H9 (cell line): ENCODE data around the gene TEX19. TPM values are rescaled to one million over a fixed set of nuclear protein-coding genes. Genes with fewer than 3 reads are reported as not detected.

ENCODE experiments used
- DNase-seq: peaks from one replicate; pipeline ENCODE4 v3.0.0-alpha.2; 2017
- H2AFZ ChIP-seq: one replicate; pipeline ENCODE4 v1.6.1; 2013; ENCODE audit warnings: mild to moderate bottlenecking, low read length, control low read depth, moderate library complexity
- H2AK5ac ChIP-seq: 2 replicates; pipeline ENCODE4 v1.6.1; 2013; ENCODE audit warnings: low read length, control low read depth, mixed read lengths; ENCODE audit not compliant: insufficient read length
- H2BK120ac ChIP-seq: one replicate; pipeline ENCODE4 v1.6.1; 2013; ENCODE audit warnings: low read depth, mild to moderate bottlenecking, low read length, control low read depth, inconsistent platforms; ENCODE audit not compliant: poor library complexity, severe bottlenecking
- H2BK12ac ChIP-seq: 2 replicates; pipeline ENCODE4 v1.6.1; 2013; ENCODE audit warnings: low read length, control low read depth, mixed read lengths, low read depth; ENCODE audit not compliant: insufficient read length
- H2BK15ac ChIP-seq: 2 replicates; pipeline ENCODE4 v1.6.1; 2013; ENCODE audit warnings: low read depth, low read length, control low read depth
- H2BK20ac ChIP-seq: one replicate; pipeline ENCODE4 v1.6.1; 2013; ENCODE audit warnings: low read depth, mild to moderate bottlenecking, low read length, control low read depth, inconsistent platforms; ENCODE audit not compliant: poor library complexity, severe bottlenecking
- H2BK5ac ChIP-seq: 2 replicates; pipeline ENCODE4 v1.6.1; 2013; ENCODE audit warnings: low read length, control low read depth, mixed read lengths; ENCODE audit not compliant: insufficient read length
- H3K14ac ChIP-seq: 2 replicates; pipeline ENCODE4 v1.6.1; 2013; ENCODE audit warnings: low read length, control low read depth; ENCODE audit not compliant: insufficient read depth
- H3K18ac ChIP-seq: 2 replicates; pipeline ENCODE4 v1.6.1; 2013; ENCODE audit warnings: low read depth, mild to moderate bottlenecking, mixed read lengths, low read length, control low read depth; ENCODE audit not compliant: insufficient read length
- H3K23ac ChIP-seq: 2 replicates; pipeline ENCODE4 v1.6.1; 2013; ENCODE audit warnings: low read length, control low read depth, mixed read lengths, low read depth; ENCODE audit not compliant: insufficient read length
- H3K23me2 ChIP-seq: 2 replicates; pipeline ENCODE4 v1.6.1; 2013; ENCODE audit warnings: low read depth, mild to moderate bottlenecking, mixed read lengths, low read length, control low read depth; ENCODE audit not compliant: insufficient read length, poor library complexity, severe bottlenecking
- H3K27ac ChIP-seq: 2 replicates; pipeline ENCODE4 v1.5.1; 2013; ENCODE audit warnings: low read length, control low read depth, mixed read lengths, low read depth; ENCODE audit not compliant: insufficient read length
- H3K27me3 ChIP-seq: 2 replicates; pipeline ENCODE4 v1.6.1; 2013; ENCODE audit warnings: low read length, control low read depth, inconsistent platforms; ENCODE audit not compliant: insufficient read depth
- H3K4ac ChIP-seq: 2 replicates; pipeline ENCODE4 v1.6.1; 2013; ENCODE audit warnings: low read depth, mild to moderate bottlenecking, control low read depth, inconsistent platforms, low read length, moderate library complexity
- H3K4me1 ChIP-seq: 2 replicates; pipeline ENCODE4 v1.6.1; 2013; ENCODE audit warnings: low read length, control low read depth, inconsistent platforms; ENCODE audit not compliant: insufficient read depth
- H3K4me2 ChIP-seq: 2 replicates; pipeline ENCODE4 v1.6.1; 2013; ENCODE audit warnings: low read length, control low read depth, mixed read lengths; ENCODE audit not compliant: insufficient read length, insufficient read depth
- H3K56ac ChIP-seq: 2 replicates; pipeline ENCODE4 v1.6.1; 2013; ENCODE audit warnings: low read depth, mild to moderate bottlenecking, mixed read lengths, low read length, control low read depth; ENCODE audit not compliant: insufficient read length
- H3K79me1 ChIP-seq: 2 replicates; pipeline ENCODE4 v1.6.1; 2013; ENCODE audit warnings: low read depth, mild to moderate bottlenecking, moderate library complexity, low read length, control low read depth, inconsistent platforms; ENCODE audit not compliant: insufficient read depth, poor library complexity, severe bottlenecking
- H3K79me2 ChIP-seq: 2 replicates; pipeline ENCODE4 v1.6.1; 2013; ENCODE audit warnings: low read length, control low read depth, inconsistent platforms; ENCODE audit not compliant: insufficient read depth
- H3K9ac ChIP-seq: 2 replicates; pipeline ENCODE4 v1.6.1; 2013; ENCODE audit warnings: low read length, control low read depth, mixed read lengths; ENCODE audit not compliant: insufficient read length; ENCODE audit errors: extremely low read depth
- H3K9me3 ChIP-seq: one replicate; pipeline ENCODE4 v1.6.1; 2013; ENCODE audit warnings: low read depth, low read length, inconsistent platforms; ENCODE audit not compliant: control insufficient read depth
- H3T11ph ChIP-seq: one replicate; pipeline ENCODE4 v1.6.1; 2013; ENCODE audit warnings: mild to moderate bottlenecking, low read length, control low read depth, inconsistent platforms
- H4K20me1 ChIP-seq: one replicate; pipeline ENCODE4 v1.6.1; 2013; ENCODE audit not compliant: control insufficient read depth, insufficient read length, insufficient read depth
- H4K5ac ChIP-seq: 2 replicates; pipeline ENCODE4 v1.6.1; 2013; ENCODE audit warnings: low read depth, mild to moderate bottlenecking, mixed read lengths, low read length, control low read depth; ENCODE audit not compliant: insufficient read length
- H4K8ac ChIP-seq: replicated peaks from 2 replicates; pipeline ENCODE4 v1.6.1; 2013; ENCODE audit warnings: low read length, control low read depth, mixed read lengths, low read depth; ENCODE audit not compliant: insufficient read length
- H4K91ac ChIP-seq: 2 replicates; pipeline ENCODE4 v1.6.1; 2013; ENCODE audit warnings: low read depth, mild to moderate bottlenecking, moderate library complexity, mixed read lengths, low read length, control low read depth; ENCODE audit not compliant: insufficient read length
- H3K27ac Mint-ChIP-seq, 3 experiments: 2 replicates in 2 of 3; 3 replicates in 1 of 3; pipeline ENCODE4 v1.8.0; 2020 to 2021; ENCODE audit warnings: mixed read lengths in 3 of 3, mild to moderate bottlenecking in 1 of 3, moderate library complexity in 1 of 3
- H3K27me3 Mint-ChIP-seq: 2 replicates; pipeline ENCODE4 v1.8.0; 2021; ENCODE audit warnings: low read depth, mild to moderate bottlenecking, moderate library complexity, mixed read lengths
- H3K36me3 Mint-ChIP-seq, 3 experiments: 2 replicates in 2 of 3; 3 replicates in 1 of 3; pipeline ENCODE4 v1.8.0; 2020 to 2021; ENCODE audit warnings: low read depth in 3 of 3, mixed read lengths in 3 of 3; ENCODE audit not compliant: insufficient read depth in 1 of 3
- H3K4me1 Mint-ChIP-seq, 2 experiments: 2 replicates each; pipeline ENCODE4 v1.8.0; 2020; ENCODE audit warnings: mixed read lengths in 2 of 2
- H3K4me3 Mint-ChIP-seq, 2 experiments: 2 replicates in 1 of 2; 3 replicates in 1 of 2; pipeline ENCODE4 v1.8.0; 2020 to 2021; ENCODE audit warnings: mild to moderate bottlenecking in 2 of 2, mixed read lengths in 2 of 2, moderate library complexity in 1 of 2
- H3K9me3 Mint-ChIP-seq, 2 experiments: 2 replicates in 1 of 2; 3 replicates in 1 of 2; pipeline ENCODE4 v1.8.0; 2020; ENCODE audit warnings: mild to moderate bottlenecking in 2 of 2, mixed read lengths in 2 of 2, moderate library complexity in 1 of 2
- WGBS: extraction: QIAGEN DNeasy Blood & Tissue Kit; methylation state at CpG from one replicate; pipeline ENCODE4 v1.1.7; 2013; ENCODE audit warnings: missing lambda C conversion rate, low lambda C conversion rate, mixed read lengths; ENCODE audit not compliant: insufficient read length; ENCODE audit errors: extremely low coverage; 5-methylcytosine and 5-hydroxymethylcytosine counted together
- total RNA-seq: library from RNA; stranded (reverse); gene quantifications from 2 replicates; pipeline ENCODE4 v1.2.1, GENCODE V29; 2021
- TF ChIP-seq, protein P1 (sequence below): fragments of 200-600 bp; sonication (generic); conservative IDR thresholded peaks from 3 replicates; pipeline ENCODE4 v1.8.0; 2021; ENCODE audit warnings: antibody characterized with exemption, mild to moderate bottlenecking

The TEX19 gene
- total RNA-seq, 1 experiment from 2014 or later = 1.4 TPM

DNA sequence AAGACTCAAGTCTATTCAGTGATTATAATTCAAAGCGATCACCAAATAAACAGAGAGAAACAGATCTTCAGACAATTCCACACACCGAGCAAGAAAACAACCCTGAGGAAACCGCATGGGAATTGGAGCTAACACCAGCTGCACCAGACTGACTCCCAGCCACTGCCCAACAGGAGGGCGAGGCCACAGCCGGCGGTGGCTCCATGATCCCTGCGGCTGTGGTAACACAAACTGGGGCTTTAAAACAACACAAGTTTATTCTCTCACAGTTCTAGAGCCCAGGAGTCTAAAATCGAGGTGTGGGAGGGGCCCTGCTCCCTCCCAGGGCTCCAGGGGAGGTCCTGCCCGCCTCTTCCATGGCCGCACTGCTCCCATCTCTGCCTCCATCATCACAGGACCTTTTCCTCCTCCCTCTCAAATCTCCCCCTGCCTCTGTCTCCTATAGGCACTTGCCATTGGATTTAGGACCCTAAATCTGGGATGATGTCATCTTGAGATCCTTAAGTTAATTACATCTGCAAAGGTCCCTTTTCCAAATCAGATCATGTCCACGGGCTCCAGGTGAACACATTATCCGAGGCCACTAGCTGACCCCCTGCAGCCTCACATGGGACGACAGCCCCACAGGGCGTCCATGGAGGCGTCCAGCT is 49.4 kb downstream of the TEX19 start:
- H3K79me1 ChIP-seq = no peaks in the 10 kb centered on the region
- no peaks in the 10 kb centered on the region for H4K20me1 ChIP-seq
- H3K4me1 Mint-ChIP-seq = no peaks in the 10 kb centered on the region
- H2AK5ac ChIP-seq = no peak overlapping the region
- no peaks in the 10 kb centered on the region for H3K9me3 ChIP-seq
- H3K4ac ChIP-seq = no peak overlapping the region
- H3K23me2 ChIP-seq = no peaks in the 10 kb centered on the region
- WGBS = no CpG with 5 or more reads among the region's 15 CpGs
- DNase-seq = no peak
- no peaks in the 10 kb centered on the region for H3K27me3 Mint-ChIP-seq
- no peak overlapping the region for H4K5ac ChIP-seq
- TF ChIP-seq, protein P1, sequence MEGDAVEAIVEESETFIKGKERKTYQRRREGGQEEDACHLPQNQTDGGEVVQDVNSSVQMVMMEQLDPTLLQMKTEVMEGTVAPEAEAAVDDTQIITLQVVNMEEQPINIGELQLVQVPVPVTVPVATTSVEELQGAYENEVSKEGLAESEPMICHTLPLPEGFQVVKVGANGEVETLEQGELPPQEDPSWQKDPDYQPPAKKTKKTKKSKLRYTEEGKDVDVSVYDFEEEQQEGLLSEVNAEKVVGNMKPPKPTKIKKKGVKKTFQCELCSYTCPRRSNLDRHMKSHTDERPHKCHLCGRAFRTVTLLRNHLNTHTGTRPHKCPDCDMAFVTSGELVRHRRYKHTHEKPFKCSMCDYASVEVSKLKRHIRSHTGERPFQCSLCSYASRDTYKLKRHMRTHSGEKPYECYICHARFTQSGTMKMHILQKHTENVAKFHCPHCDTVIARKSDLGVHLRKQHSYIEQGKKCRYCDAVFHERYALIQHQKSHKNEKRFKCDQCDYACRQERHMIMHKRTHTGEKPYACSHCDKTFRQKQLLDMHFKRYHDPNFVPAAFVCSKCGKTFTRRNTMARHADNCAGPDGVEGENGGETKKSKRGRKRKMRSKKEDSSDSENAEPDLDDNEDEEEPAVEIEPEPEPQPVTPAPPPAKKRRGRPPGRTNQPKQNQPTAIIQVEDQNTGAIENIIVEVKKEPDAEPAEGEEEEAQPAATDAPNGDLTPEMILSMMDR = no peak
- no peak overlapping the region for H3K4me2 ChIP-seq
- H3T11ph ChIP-seq = no peak overlapping the region
- H4K91ac ChIP-seq = no peak overlapping the region
- no peak overlapping the region for H3K23ac ChIP-seq
- no peak overlapping the region for H2AFZ ChIP-seq
- H3K9me3 Mint-ChIP-seq = no peaks in the 10 kb centered on the region
- H2BK5ac ChIP-seq = no peak overlapping the region
- no peak overlapping the region for H3K18ac ChIP-seq
- H3K79me2 ChIP-seq = no peaks in the 10 kb centered on the region
- H2BK20ac ChIP-seq = no peak overlapping the region
- H3K4me3 Mint-ChIP-seq = no peak overlapping the region
- no peaks in the 10 kb centered on the region for H3K27me3 ChIP-seq
- H3K36me3 Mint-ChIP-seq = peaks cover 2 to 13% (median 5%) of the 10 kb centered on the region in 3 experiments; a peak in 5 of 7 replicates
- H3K9ac ChIP-seq = no peak overlapping the region
- H3K27ac ChIP-seq = no peak overlapping the region
- H2BK120ac ChIP-seq = no peak overlapping the region
- H2BK12ac ChIP-seq = no peak overlapping the region
- no peak overlapping the region for H3K27ac Mint-ChIP-seq
- no peak overlapping the region for H3K14ac ChIP-seq
- H4K8ac ChIP-seq = no peak overlapping the region
- H3K56ac ChIP-seq = no peak overlapping the region
- no peak overlapping the region for H2BK15ac ChIP-seq
- H3K4me1 ChIP-seq = no peaks in the 10 kb centered on the region
